SK-N-SH treated with all-trans-retinoic acid at 6 μM for 48 hours (cell line): ENCODE data around the gene QPCT.
A peak's percentile ranks its signal among the peaks of the same experiment; 100 is the strongest.

ENCODE experiments used
- ATAC-seq: fragments of 200-7000 bp; cut with Tn5 transposase; 3 replicates; pipeline ENCODE4 v1.9.1; 2020; ENCODE audit warnings: mild to moderate bottlenecking, moderate library complexity
- ARNTL ChIP-seq: fragments of 450-650 bp; formaldehyde crosslinking; IDR thresholded peaks from 2 replicates; pipeline ENCODE4 v1.5.0; 2020; ENCODE audit warnings: low read depth, mild to moderate bottlenecking, moderate library complexity, borderline replicate concordance
- CREB5 ChIP-seq: fragments of 250-450 bp; sonication (Bioruptor Pico); IDR thresholded peaks from 2 replicates; pipeline ENCODE4 v1.5.1; 2020; ENCODE audit warnings: low read depth, mild to moderate bottlenecking, moderate library complexity
- CSDC2 ChIP-seq: fragments of 250-450 bp; sonication (Bioruptor Pico); IDR thresholded peaks from 2 replicates; pipeline ENCODE4 v1.5.0; 2020; ENCODE audit warnings: mild to moderate bottlenecking, moderate library complexity
- CSRNP3 ChIP-seq: fragments of 250-450 bp; sonication (Bioruptor Pico); IDR thresholded peaks from 2 replicates; pipeline ENCODE4 v1.5.1; 2021; ENCODE audit warnings: mild to moderate bottlenecking, moderate library complexity
- ESRRG ChIP-seq: fragments of 250-450 bp; sonication (Bioruptor Pico); IDR thresholded peaks from 2 replicates; pipeline ENCODE4 v1.6.1; 2021; ENCODE audit warnings: mild to moderate bottlenecking
- GLIS3 ChIP-seq: fragments of 250-450 bp; sonication (Bioruptor Pico); IDR thresholded peaks from 2 replicates; pipeline ENCODE4 v1.5.0; 2020; ENCODE audit warnings: mild to moderate bottlenecking, moderate library complexity
- OSR1 ChIP-seq: fragments of 250-450 bp; sonication (Bioruptor Pico); IDR thresholded peaks from 2 replicates; pipeline ENCODE4 v1.8.0; 2022; ENCODE audit warnings: moderate library complexity, mild to moderate bottlenecking, inconsistent platforms
- PATZ1 ChIP-seq: fragments of 250-450 bp; sonication (Bioruptor Pico); IDR thresholded peaks from 2 replicates; pipeline ENCODE4 v1.8.0; 2020; ENCODE audit warnings: mild to moderate bottlenecking, moderate library complexity, borderline replicate concordance
- POU6F1 ChIP-seq: fragments of 250-450 bp; sonication (Bioruptor Pico); IDR thresholded peaks from 2 replicates; pipeline ENCODE4 v1.8.0; 2021; ENCODE audit warnings: low read depth, mild to moderate bottlenecking, moderate library complexity, borderline replicate concordance
- PPARA ChIP-seq: fragments of 250-450 bp; sonication (Bioruptor Pico); IDR thresholded peaks from 2 replicates; pipeline ENCODE4 v1.5.0; 2020; ENCODE audit warnings: mild to moderate bottlenecking, borderline replicate concordance
- RARB ChIP-seq: fragments of 250-450 bp; sonication (Bioruptor Pico); IDR thresholded peaks from 2 replicates; pipeline ENCODE4 v1.8.0; 2021; ENCODE audit warnings: mild to moderate bottlenecking, moderate library complexity
- SNAI2 ChIP-seq: fragments of 250-450 bp; sonication (Bioruptor Pico); IDR thresholded peaks from 2 replicates; pipeline ENCODE4 v1.5.0; 2020; ENCODE audit warnings: mild to moderate bottlenecking, moderate library complexity
- TCF4 ChIP-seq: fragments of 250-450 bp; sonication (Bioruptor Pico); IDR thresholded peaks from 2 replicates; pipeline ENCODE4 v1.8.0; 2021; ENCODE audit warnings: mild to moderate bottlenecking, moderate library complexity, borderline replicate concordance
- TOX ChIP-seq: fragments of 250-450 bp; sonication (Bioruptor Pico); IDR thresholded peaks from 2 replicates; pipeline ENCODE4 v1.8.0; 2021; ENCODE audit warnings: mild to moderate bottlenecking, moderate library complexity, borderline replicate concordance
- TSHZ2 ChIP-seq: fragments of 250-450 bp; sonication (Bioruptor Pico); IDR thresholded peaks from 2 replicates; pipeline ENCODE4 v1.5.0; 2020; ENCODE audit warnings: mild to moderate bottlenecking, moderate library complexity
- ZC3H10 ChIP-seq: fragments of 250-450 bp; sonication (Bioruptor Pico); IDR thresholded peaks from 2 replicates; pipeline ENCODE4 v1.5.1; 2021; ENCODE audit warnings: mild to moderate bottlenecking, moderate library complexity
- ZFP3 ChIP-seq: fragments of 250-450 bp; sonication (Bioruptor Pico); IDR thresholded peaks from 2 replicates; pipeline ENCODE4 v1.5.0; 2020; ENCODE audit warnings: mild to moderate bottlenecking, moderate library complexity
- ZNF565 ChIP-seq: fragments of 450-650 bp; formaldehyde crosslinking; conservative IDR thresholded peaks from 2 replicates; pipeline ENCODE4 v1.5.0; 2020; ENCODE audit warnings: low read depth, mild to moderate bottlenecking, moderate library complexity
- ZNF70 ChIP-seq: fragments of 450-650 bp; formaldehyde crosslinking; IDR thresholded peaks from 2 replicates; pipeline ENCODE4 v1.5.0; 2020; ENCODE audit warnings: mild to moderate bottlenecking, moderate library complexity
- ZNF8 ChIP-seq: fragments of 450-650 bp; formaldehyde crosslinking; IDR thresholded peaks from 2 replicates; pipeline ENCODE4 v1.5.0; 2020; ENCODE audit warnings: mild to moderate bottlenecking, moderate library complexity

QPCT gene

GRCh38 chr2:37324786-37325624 is 19.4 kb upstream of the QPCT start, which contains the start of gene PRKD3:
PRKD3 (minus strand) TSS chr2:37324833; CDS start chr2:37316524, 8,309 bp downstream.
- peak; percentile 66 for ATAC-seq
- TF ChIP-seq ESRRG (CRISPR knock-in tag) (0 out of 2 replicates have a peak, but pooled peaks have one; percentile 11), CSDC2 (no peak)
- TF ChIP-seq, all 23 proteins: peak for 1

- TF ChIP-seq ZNF8 (CRISPR knock-in tag): no peak
- TF ChIP-seq PPARA (CRISPR knock-in tag): no peak
- no peak for TF ChIP-seq PATZ1 (CRISPR knock-in tag)
- TF ChIP-seq ZC3H10: no peak
- no peak for TF ChIP-seq OSR1 (CRISPR knock-in tag)
- TF ChIP-seq ZNF565 (CRISPR knock-in tag): no peak
- no peak for TF ChIP-seq RARB
- no peak for TF ChIP-seq GLIS3 (CRISPR knock-in tag)
- TF ChIP-seq CSRNP3 (CRISPR knock-in tag): no peak
- no peak for ATAC-seq
Measured at GRCh38 chr2:37325625-37326071, 18.8 kb upstream of the QPCT start.

GRCh38 chr2:37326285-37326684 is 18.1 kb upstream of the QPCT start:
- peak; percentile 78 for ATAC-seq
- TF ChIP-seq ZNF70 (CRISPR knock-in tag) (no peak), TOX (CRISPR knock-in tag) (no peak), ARNTL (CRISPR knock-in tag) (no peak), TCF4 (CRISPR knock-in tag) (no peak), ZFP3 (CRISPR knock-in tag) (no peak), CREB5 (CRISPR knock-in tag) (no peak), PPARA (CRISPR knock-in tag) (no peak), GLIS3 (CRISPR knock-in tag) (no peak), ZNF565 (CRISPR knock-in tag) (no peak), CSDC2 (no peak), PATZ1 (CRISPR knock-in tag) (no peak), POU6F1 (CRISPR knock-in tag) (no peak), SNAI2 (no peak), ESRRG (CRISPR knock-in tag) (no peak), RARB (no peak), TSHZ2 (no peak), OSR1 (CRISPR knock-in tag) (no peak)
